HG03280 (cell line): Measurements from ENCODE around the gene MKLN1.
"Not testable (repeated sequence)": the region's sequence is repeated elsewhere in the genome, so short reads cannot be mapped to it uniquely, and the experiment has no call there.

ENCODE experiments used
- ATAC-seq: cut with Tn5 transposase; IDR thresholded peaks from one replicate; pipeline ENCODE4 v1.9.1; 2021; ENCODE audit warnings: mild to moderate bottlenecking, moderate library complexity; ENCODE audit not compliant: unreplicated experiment

MKLN1 gene

DNA sequence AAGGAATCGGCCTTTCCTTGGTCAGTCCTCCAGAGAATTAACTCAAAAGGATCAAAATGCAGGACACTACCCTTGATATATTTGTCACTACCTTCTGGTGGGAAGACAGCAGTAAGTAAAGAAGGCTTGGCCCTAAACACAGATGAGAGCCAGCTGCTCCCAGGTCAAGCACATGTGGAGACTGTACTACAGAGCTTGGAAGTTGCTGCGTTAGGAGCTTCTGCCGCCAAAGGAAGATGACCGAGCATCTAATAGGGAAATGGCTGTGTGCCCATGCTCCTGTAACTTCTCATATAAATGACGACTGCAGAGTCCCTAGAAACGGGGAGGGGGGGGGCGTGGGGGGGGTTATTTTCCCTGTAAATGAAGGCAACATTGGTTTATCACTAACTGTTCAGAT is 169.8 kb downstream of the MKLN1 start:
- ATAC-seq: no peak

GRCh38 chr7:131498237-131498885 is 170.7 kb downstream of the MKLN1 start:
- no peak for ATAC-seq

DNA sequence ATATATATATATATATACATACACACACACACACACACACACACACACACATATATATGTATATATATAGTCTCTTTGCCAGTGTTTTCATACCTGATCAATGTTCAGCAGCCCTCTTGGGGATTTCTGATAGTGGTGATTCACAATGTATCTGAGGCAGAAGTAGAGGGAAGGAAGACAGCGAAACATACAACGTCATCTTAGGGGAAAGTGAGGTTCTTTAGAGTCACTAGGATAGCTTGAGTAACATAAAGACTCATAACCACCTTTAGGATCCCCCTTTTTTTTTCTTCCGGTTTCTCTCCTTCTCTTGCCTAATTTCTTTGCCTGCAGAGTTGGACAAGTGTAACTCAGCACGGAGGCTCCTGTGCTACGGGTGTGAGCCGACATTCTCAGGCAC is 172.1 kb downstream of the MKLN1 start:
- no peak for ATAC-seq

- no peak for ATAC-seq
These were observed 172.7 kb downstream of the MKLN1 start for GRCh38 chr7:131500357-131500756.

DNA sequence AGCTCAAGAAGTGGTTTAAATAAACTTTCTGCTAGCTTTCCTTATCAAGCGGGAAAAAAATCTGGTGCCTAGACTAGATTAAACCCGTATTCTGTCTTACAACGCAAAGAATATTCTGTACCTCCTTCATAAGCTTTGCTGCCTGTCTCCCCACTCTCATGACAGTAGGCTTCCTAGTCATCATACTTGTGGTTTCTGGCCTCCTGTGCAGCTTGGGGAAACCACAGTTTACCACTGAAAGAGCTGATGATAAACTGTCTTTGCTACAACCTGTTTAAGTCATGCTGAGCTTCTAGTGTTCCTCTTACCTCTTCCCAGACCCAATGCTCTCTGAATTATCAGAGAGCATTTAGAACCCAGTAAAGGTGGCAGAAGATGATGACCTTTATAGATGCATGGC is 173.7 kb downstream of the MKLN1 start:
- ATAC-seq: peak; percentile 67

DNA sequence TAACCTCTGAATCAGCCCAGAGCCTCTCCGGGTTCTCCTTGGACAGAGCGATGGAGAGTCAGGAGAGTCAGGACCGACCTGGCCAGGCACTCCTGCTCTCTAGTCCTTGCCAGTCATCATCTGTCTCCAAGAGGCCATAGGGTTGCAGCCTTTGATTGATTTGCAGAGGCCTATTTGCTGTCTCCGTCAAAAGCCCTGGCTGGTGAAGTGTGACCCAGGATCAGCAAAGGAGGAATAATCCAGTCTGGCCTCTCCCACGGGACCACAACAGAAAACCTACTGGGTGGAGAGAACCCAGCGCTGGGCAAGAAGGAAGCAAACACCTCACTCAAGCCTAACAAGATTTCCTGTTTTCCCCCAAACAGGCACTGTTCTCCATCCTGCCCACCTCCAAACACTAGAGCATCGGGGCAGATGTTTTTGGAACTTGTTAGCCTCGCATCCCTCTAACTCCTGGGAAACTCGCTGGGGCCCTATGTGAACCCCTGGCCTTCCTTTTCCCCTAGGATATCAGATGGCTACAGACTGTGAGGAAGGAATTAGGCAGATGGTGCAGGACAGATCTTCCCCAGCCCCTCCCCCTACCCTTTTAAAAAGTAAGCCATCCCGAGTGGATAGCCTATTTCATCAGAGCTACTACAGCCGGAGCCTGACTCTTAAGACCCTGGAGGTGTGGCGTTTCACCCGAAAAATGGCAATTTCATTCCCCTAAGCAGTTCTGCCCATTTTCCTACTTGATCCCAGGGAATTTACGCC is 174.4 kb downstream of the MKLN1 start:
- no peak for ATAC-seq

- no peak for ATAC-seq
These were observed 175.3 kb downstream of the MKLN1 start for GRCh38 chr7:131502810-131503508.

GRCh38 chr7:131503639-131504038 is 176.0 kb downstream of the MKLN1 start:
- no peak for ATAC-seq

- no peak for ATAC-seq
These were observed 176.7 kb downstream of the MKLN1 start for GRCh38 chr7:131504157-131504899.

- not testable (repeated sequence) for ATAC-seq
These were observed 177.5 kb downstream of the MKLN1 start for GRCh38 chr7:131505037-131505620.

GRCh38 chr7:131505636-131506557 is 178.2 kb downstream of the MKLN1 start:
- ATAC-seq: no peak

DNA sequence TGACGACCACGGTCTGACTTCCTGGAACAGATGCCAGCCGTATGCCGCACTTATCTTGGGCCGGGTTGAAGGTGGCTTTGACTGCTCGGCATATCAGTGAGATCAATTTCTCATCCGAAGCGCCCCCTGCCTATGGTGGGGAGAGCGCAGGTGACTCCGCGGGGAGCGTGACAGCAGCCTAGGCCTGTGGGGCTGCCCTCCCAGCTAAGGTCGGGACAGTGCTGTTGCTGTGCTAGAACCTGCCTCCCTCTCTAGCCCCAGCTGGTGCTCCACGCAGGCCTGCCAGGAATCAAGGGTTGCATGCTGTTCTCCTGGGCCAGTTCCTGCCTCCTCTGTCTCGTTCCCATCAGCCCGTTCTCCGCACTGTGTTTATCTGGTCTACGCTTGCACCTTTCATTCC is 178.9 kb downstream of the MKLN1 start:
- ATAC-seq: no peak

DNA sequence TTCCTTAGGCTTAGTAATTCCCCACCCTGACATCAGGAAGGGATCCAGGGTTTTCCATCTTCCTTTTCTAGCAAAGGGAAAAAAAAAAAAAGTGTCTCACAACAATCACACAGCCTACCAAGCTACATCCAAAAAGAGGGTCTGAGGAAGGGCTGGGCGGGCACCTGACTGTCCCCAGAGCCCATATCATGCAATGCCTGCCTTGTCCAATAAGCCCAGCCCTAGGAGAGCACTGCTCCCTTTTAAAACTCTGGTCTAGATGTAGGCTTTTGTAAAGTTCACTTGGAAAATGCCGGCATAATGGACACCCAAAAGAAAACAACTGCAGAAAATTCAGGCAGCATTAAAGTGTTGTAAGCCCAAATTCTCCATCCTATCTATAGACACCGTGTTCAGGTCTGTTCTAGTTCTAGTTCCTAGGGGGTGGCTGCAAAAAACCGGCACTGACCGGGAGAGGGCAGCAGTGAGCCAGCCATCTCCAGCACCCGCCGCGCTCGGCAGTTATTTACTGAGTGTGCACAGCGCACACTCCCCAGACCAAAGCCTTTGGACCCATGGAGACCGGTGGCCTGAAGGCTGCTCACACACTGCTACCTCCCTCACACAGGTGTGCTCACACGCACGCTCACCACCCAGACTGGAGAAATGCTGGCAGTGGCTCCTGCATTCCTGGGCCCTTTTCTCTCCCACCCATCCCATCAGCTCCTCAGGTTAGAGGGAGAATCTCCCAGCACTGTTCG is 180.1 kb downstream of the MKLN1 start:
- ATAC-seq: peak; percentile 84

DNA sequence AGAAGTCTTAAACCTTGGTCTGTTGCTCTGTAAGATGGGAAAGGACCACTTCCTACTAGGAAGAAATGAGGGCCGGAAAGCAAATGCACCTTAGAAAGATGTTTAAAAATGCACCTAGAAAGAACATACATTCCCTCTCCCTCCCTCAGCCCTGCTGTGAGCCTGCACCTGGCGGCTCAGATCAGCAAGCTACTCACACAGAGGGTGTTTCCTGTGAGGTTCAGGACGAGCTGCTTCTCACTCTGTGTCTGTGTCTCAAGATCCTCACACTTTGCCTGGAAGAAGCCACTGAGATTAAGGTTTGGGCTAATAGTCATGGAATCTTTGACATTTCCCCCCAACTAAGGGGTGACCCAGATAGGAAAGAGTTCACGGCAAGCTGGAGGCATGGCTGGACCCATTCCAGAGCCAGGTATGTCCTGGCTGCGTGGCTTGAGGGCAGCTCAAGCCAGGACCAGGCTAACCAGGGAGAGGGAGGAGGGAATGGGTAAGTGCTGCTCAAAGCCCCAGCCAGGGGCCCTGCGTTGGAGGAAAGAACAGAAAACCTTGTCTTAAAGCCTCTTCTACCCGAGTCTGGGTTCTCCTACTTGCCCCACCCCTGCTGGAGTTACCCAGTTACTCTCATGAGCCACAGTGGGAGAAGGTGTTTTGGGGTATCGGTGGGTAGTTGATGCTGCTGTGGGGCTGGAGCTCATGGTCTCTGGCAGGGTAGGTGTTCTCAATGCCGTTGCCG is 181.2 kb downstream of the MKLN1 start:
- no peak for ATAC-seq

DNA sequence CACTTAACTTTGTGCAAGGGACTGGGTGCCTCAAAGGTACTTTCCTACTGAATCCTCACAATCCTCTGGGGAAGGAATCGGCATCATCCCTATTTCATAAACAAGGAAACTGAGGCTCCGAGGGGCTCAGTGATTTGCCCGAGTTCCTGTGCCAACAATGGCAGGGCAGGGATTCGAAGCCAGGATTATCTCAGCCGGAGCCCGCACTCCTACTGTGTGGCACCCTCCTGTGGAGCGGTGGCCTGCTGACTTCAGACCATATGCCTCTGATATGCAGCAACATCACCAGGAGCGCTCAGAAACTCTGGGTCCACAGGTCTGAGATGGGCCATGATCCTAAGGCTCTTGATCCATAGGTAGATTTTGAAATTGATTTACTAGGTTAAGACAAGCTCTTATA is 182.1 kb downstream of the MKLN1 start:
- no peak for ATAC-seq

GRCh38 chr7:131511071-131511470 is 183.4 kb downstream of the MKLN1 start:
- ATAC-seq: no peak

DNA sequence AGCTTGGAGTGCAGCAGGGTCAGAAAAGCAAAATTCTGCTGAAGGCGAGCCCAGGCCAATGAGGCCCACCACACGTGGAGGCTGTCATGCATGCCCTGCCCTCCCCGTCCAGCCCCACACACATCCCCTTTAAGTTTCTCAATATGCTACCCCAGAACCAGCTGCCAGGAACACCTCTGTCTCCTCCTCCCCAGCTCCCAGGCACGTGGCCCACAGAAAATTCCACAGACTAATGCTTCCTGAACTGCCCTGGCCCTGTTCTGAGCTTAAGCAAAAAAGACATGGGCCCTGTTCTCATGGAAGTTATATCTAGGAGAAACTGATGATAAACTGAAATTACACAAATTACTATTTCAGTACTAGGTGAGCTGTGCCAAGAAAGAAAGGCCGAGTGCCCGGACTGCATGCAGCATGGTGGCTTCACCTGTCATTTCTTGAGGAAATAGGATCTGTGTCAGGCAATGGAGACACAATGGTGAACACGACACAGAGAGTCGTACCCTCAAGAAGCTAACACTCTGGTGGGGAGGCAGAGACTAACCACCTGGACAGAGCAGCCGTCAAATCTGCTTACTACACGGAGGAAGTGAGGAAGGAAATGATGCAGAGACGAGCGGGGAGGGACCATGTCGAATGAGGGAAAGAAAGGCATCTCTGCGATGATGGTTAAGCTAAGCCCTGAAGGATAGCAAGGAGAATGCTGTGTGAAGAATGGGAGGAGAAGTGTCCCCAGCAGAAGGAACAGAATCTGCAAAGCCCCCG is 184.3 kb downstream of the MKLN1 start:
- no peak for ATAC-seq
